Measurements from ENCODE around the gene UMOD. TPM values are rescaled to one million over a fixed set of nuclear protein-coding genes. Genes with fewer than 3 reads are reported as not detected.

The UMOD gene
- total RNA-seq, 1 experiment from 2014 or later, result not detected

DNA sequence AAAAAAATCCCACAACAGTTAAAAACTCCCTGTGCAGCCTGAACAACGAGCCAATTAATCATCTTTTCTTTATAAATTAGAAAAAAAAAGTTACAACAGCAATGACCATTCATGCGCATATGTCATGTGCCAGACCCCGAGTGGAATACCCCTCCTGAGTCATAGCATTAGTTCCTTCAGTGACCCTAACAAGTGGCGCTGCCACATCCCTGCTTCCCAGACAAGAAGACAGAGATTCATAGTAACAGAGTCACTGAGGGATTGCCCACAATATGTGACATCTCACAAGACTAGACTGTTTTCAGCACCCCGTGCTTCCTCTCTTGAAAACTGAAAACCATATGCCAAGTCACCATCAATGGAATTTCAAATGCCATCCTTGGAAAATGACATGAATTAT lies 7.9 kb downstream of the UMOD start:
- intact Hi-C loops (cut with micrococcal nuclease), result no loop called here
- no TSS peak for BruUV-seq (replicated peaks)
- CTCF ChIA-PET, result no interaction called here
- POLR2A ChIA-PET, result no interaction called here
- no peaks in the 10 kb centered on the region for H3K9me3 Mint-ChIP-seq (ENCODE audit: unreplicated experiment)
- no peaks in the 10 kb centered on the region for H3K27me3 Mint-ChIP-seq (ENCODE audit: insufficient read depth, unreplicated experiment)
- TF ChIP-seq, protein P1, sequence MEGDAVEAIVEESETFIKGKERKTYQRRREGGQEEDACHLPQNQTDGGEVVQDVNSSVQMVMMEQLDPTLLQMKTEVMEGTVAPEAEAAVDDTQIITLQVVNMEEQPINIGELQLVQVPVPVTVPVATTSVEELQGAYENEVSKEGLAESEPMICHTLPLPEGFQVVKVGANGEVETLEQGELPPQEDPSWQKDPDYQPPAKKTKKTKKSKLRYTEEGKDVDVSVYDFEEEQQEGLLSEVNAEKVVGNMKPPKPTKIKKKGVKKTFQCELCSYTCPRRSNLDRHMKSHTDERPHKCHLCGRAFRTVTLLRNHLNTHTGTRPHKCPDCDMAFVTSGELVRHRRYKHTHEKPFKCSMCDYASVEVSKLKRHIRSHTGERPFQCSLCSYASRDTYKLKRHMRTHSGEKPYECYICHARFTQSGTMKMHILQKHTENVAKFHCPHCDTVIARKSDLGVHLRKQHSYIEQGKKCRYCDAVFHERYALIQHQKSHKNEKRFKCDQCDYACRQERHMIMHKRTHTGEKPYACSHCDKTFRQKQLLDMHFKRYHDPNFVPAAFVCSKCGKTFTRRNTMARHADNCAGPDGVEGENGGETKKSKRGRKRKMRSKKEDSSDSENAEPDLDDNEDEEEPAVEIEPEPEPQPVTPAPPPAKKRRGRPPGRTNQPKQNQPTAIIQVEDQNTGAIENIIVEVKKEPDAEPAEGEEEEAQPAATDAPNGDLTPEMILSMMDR (IDR thresholded peaks at IDR 0.05; ENCODE audit: unreplicated experiment), result no peak
- no peaks in the 10 kb centered on the region for H3K4me1 Mint-ChIP-seq (ENCODE audit: insufficient read depth, unreplicated experiment)
- DNase-seq (ENCODE audit: unreplicated experiment), result no peak
- no peak overlapping the region for H3K27ac Mint-ChIP-seq (ENCODE audit: low read depth, unreplicated experiment)
- no peaks in the 10 kb centered on the region for H3K36me3 Mint-ChIP-seq (ENCODE audit: insufficient read depth, unreplicated experiment)
- H3K4me3 Mint-ChIP-seq (ENCODE audit: unreplicated experiment), result no peak overlapping the region

DNA sequence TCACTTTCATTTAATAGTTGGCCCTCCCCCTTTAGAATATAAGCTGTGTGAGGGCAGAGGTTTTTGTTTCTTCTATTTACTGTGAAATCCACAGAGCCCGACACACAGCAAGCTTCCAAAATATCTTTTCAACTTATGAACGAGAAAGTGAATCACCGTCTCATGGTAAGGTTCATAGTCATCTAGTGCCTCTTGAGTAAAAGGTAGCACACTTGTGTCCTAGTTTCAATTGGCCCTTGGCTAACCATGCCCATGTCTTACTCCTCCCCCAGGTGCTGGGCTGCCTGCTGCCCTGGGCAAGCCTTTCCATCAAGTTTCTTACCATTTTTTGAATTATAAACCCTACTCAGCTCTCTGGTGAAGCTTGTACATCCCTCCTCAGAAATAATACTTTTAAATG lies 12.8 kb downstream of the UMOD start:
- Mint-ChIP-seq H3K4me1 (ENCODE audit: insufficient read depth, unreplicated experiment) (no peaks in the 10 kb centered on the region), H3K36me3 (ENCODE audit: insufficient read depth, unreplicated experiment) (no peaks in the 10 kb centered on the region), H3K9me3 (ENCODE audit: unreplicated experiment) (no peaks in the 10 kb centered on the region), H3K27ac (ENCODE audit: low read depth, unreplicated experiment) (no peak overlapping the region), H3K4me3 (ENCODE audit: unreplicated experiment) (no peak overlapping the region), H3K27me3 (ENCODE audit: insufficient read depth, unreplicated experiment) (peaks cover 26% of the 10 kb centered on the region)
- intact Hi-C loops (cut with micrococcal nuclease), result no loop called here
- no TSS peak for BruUV-seq (replicated peaks)
- TF ChIP-seq, protein P1 (IDR thresholded peaks at IDR 0.05; ENCODE audit: unreplicated experiment), result no peak
- no peak for DNase-seq (ENCODE audit: unreplicated experiment)
- ChIA-PET POLR2A (no interaction called here), CTCF (interaction anchor here (0.6 to 1.3 kb wide), 3 partner anchors 39 to 738 kb away, joined by 3 read pairs; no protein-coding TSS in a partner anchor)

GRCh38 chr16:20336955-20337354 lies 15.6 kb downstream of the UMOD start:
- H3K27me3 Mint-ChIP-seq (ENCODE audit: insufficient read depth, unreplicated experiment), result peaks cover 26% of the 10 kb centered on the region
- no peaks in the 10 kb centered on the region for H3K9me3 Mint-ChIP-seq (ENCODE audit: unreplicated experiment)
- intact Hi-C loops (cut with micrococcal nuclease), result no loop called here
- no TSS peak for BruUV-seq (replicated peaks)
- ChIA-PET CTCF (interaction anchor here (0.6 to 2.7 kb wide), 4 partner anchors 48 to 430 kb away, joined by 3 to 8 read pairs (median 3); no protein-coding TSS in a partner anchor), POLR2A (interaction anchor here (0.8 kb wide), 1 partner anchor 404 kb away, joined by 3 read pairs; no protein-coding TSS in a partner anchor)
- H3K27ac Mint-ChIP-seq (ENCODE audit: low read depth, unreplicated experiment), result no peak overlapping the region
- no peaks in the 10 kb centered on the region for H3K4me1 Mint-ChIP-seq (ENCODE audit: insufficient read depth, unreplicated experiment)
- no peak for DNase-seq (ENCODE audit: unreplicated experiment)
- TF ChIP-seq, protein P1 (IDR thresholded peaks at IDR 0.05; ENCODE audit: unreplicated experiment), result no peak
- H3K36me3 Mint-ChIP-seq (ENCODE audit: insufficient read depth, unreplicated experiment), result no peaks in the 10 kb centered on the region
- no peak overlapping the region for H3K4me3 Mint-ChIP-seq (ENCODE audit: unreplicated experiment)

DNA sequence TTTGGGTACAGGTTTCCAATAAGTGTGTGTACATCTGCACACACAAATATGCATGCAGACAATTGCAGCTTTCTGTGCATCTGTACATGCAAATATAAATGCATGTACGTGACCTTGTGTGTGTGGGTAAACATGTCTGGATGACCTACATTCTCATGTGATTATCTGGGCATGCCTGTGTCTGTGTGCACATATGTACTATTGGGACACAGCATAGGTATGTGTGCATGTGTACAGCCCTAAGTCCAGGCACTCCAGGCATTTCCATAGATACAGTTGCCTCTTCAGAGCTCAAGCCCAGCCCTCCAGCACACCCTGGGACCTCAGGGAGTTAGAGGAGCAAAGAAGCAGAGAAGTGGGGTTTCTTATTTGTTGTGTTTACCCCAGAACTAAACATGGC lies 18.1 kb downstream of the UMOD start:
- H3K9me3 Mint-ChIP-seq (ENCODE audit: unreplicated experiment), result peaks cover 3% of the 10 kb centered on the region
- H3K36me3 Mint-ChIP-seq (ENCODE audit: insufficient read depth, unreplicated experiment), result no peaks in the 10 kb centered on the region
- H3K27ac Mint-ChIP-seq (ENCODE audit: low read depth, unreplicated experiment), result no peak overlapping the region
- BruUV-seq (replicated peaks), result no TSS peak
- ChIA-PET CTCF (interaction anchor here (1.1 kb wide), 1 partner anchor 50 kb away, joined by 3 read pairs; no protein-coding TSS in a partner anchor), POLR2A (no interaction called here)
- H3K27me3 Mint-ChIP-seq (ENCODE audit: insufficient read depth, unreplicated experiment), result peaks cover 36% of the 10 kb centered on the region
- intact Hi-C loops (cut with micrococcal nuclease), result no loop called here
- H3K4me3 Mint-ChIP-seq (ENCODE audit: unreplicated experiment), result no peak overlapping the region
- H3K4me1 Mint-ChIP-seq (ENCODE audit: insufficient read depth, unreplicated experiment), result no peaks in the 10 kb centered on the region
- DNase-seq (ENCODE audit: unreplicated experiment), result no peak
- TF ChIP-seq, protein P1 (IDR thresholded peaks at IDR 0.05; ENCODE audit: unreplicated experiment), result no peak
